Hepatocyte (in vitro differentiated cells): ENCODE data around the gene OR2F2.

ENCODE experiments used
- EZH2 ChIP-seq: fragments of 200-600 bp; sonication (generic); IDR thresholded peaks from 2 replicates; pipeline ENCODE4 v1.6.1; 2016; ENCODE audit warnings: antibody characterized with exemption, mild to moderate bottlenecking, borderline replicate concordance
- EZH2phosphoT487 ChIP-seq: fragments of 200-600 bp; sonication (generic); IDR thresholded peaks from one replicate; pipeline ENCODE4 v1.6.1; 2018; ENCODE audit warnings: antibody characterized with exemption, mild to moderate bottlenecking, low read depth, moderate library complexity; ENCODE audit not compliant: unreplicated experiment, severe bottlenecking
- TF ChIP-seq, protein P1 (sequence below): fragments of 200-600 bp; sonication (generic); IDR thresholded peaks from 2 replicates; pipeline ENCODE4 v1.5.1; 2016; ENCODE audit warnings: antibody characterized with exemption, mild to moderate bottlenecking; ENCODE audit not compliant: poor library complexity

DNA sequence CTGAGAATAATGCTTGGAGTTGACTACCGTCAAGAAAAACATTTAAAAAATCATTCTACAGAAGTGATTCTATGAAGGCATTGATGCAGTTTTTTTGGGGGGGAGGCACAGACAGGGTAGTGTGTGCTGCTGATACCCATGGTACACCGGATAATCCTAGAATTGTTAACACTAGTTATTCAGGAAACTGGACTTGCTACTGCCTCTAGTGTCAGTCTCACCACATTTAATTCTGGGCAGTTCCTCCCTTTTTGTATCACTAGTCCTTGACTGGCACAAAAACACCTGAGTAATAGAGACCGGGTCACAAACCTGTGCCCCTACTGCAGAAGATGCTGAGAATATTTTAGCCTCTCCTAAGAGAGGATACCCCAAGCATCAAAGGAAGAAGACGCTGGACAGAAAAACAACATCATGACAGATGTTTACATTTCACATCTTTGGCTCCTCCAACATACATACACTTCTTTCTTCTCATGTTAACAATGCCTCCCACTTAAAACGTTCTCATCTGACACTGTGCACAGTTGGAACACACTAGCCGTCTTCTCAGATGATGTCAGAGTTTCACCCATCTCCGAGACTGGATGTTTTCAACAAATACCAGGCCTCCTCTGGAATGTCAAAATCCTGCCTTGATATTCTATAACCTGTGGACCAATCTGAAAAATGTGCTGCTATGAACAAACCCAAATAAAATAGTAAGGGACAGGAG lies 19.9 kb upstream of the OR2F2 start:
- TF ChIP-seq, protein P1, sequence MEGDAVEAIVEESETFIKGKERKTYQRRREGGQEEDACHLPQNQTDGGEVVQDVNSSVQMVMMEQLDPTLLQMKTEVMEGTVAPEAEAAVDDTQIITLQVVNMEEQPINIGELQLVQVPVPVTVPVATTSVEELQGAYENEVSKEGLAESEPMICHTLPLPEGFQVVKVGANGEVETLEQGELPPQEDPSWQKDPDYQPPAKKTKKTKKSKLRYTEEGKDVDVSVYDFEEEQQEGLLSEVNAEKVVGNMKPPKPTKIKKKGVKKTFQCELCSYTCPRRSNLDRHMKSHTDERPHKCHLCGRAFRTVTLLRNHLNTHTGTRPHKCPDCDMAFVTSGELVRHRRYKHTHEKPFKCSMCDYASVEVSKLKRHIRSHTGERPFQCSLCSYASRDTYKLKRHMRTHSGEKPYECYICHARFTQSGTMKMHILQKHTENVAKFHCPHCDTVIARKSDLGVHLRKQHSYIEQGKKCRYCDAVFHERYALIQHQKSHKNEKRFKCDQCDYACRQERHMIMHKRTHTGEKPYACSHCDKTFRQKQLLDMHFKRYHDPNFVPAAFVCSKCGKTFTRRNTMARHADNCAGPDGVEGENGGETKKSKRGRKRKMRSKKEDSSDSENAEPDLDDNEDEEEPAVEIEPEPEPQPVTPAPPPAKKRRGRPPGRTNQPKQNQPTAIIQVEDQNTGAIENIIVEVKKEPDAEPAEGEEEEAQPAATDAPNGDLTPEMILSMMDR, result no peak
- TF ChIP-seq EZH2 (no peak), EZH2phosphoT487 (no peak)
